ENCODE results near the gene SPON1. TPM values are rescaled to one million over a fixed set of nuclear protein-coding genes. Genes with fewer than 3 reads are reported as not detected.

The SPON1 gene
- total RNA-seq, 4 donors from 2014 or later = 58.5 to 344 (median 105) TPM

DNA sequence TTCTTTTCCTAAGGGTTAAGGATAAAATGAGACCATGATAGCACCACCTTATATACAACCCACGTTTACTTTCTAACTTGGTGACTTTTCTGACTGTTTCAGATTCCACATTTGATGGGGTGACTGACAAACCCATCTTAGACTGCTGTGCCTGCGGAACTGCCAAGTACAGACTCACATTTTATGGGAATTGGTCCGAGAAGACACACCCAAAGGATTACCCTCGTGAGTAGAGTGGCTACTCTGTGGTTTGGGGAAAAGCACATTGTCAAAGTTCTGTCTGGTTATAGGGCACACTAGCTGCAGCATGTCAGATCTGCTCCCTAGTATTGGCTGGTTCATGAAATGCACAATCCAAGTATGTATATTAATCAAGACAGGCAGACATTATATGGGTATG is 117.3 kb downstream of the SPON1 start:
- TF ChIP-seq, protein P1, sequence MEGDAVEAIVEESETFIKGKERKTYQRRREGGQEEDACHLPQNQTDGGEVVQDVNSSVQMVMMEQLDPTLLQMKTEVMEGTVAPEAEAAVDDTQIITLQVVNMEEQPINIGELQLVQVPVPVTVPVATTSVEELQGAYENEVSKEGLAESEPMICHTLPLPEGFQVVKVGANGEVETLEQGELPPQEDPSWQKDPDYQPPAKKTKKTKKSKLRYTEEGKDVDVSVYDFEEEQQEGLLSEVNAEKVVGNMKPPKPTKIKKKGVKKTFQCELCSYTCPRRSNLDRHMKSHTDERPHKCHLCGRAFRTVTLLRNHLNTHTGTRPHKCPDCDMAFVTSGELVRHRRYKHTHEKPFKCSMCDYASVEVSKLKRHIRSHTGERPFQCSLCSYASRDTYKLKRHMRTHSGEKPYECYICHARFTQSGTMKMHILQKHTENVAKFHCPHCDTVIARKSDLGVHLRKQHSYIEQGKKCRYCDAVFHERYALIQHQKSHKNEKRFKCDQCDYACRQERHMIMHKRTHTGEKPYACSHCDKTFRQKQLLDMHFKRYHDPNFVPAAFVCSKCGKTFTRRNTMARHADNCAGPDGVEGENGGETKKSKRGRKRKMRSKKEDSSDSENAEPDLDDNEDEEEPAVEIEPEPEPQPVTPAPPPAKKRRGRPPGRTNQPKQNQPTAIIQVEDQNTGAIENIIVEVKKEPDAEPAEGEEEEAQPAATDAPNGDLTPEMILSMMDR (IDR thresholded peaks at IDR 0.05; ENCODE audit: low read depth) = no peak

DNA sequence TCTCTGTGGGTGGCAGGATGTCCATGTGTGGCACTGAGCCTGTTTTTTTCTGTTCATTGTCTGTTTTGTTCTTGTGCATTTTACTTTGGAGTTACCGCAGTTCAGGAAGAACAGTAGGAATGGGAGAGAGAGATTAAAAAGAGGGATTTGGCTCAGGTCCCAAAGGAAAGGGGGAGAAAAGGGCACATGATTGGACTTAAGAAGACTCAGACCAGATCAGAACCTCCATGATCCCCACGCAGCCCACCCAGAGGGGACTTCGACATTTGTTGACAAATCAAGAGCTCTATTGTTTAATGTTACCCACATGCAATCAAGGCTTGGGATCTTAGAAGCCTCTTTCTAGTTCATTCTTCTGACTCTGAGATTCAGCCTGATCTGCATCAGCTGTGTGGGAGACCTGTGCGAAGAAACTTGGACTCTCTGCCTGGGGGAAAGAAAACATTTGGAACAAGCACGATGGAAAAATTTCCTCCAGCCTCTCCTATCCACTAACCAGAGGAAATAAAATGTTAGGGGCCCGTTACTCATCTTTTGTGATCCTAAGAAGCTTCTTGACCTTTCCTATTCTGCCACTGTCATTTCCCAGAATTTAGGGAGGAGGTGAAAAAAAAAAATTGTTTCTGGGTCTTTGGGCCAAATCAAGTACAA is 119.2 kb downstream of the SPON1 start:
- TF ChIP-seq, protein P1 (IDR thresholded peaks at IDR 0.05; ENCODE audit: low read depth) = no peak

DNA sequence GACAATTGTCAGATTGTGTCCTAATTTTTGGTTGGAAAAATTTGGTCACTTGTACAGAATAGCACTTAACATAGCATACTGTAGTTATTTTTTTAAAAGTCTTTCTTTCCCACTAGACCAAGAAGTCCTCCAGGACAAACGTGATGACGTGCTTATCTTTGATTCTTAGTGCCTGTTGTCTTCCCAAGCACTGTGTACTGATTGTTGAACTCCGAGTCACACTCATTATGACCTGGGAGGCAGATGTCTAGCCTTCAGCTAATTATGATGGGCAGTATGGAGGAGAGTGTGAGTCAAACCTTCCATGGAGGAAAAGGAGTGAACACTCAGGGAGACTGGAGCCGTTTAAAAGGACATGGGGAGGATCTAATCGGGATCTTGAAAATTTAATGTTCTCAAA is 119.8 kb downstream of the SPON1 start:
- TF ChIP-seq, protein P1 (IDR thresholded peaks at IDR 0.05; ENCODE audit: low read depth) = no peak

- TF ChIP-seq, protein P1 (IDR thresholded peaks at IDR 0.05; ENCODE audit: low read depth) = no peak
These were observed 127.4 kb downstream of the SPON1 start for GRCh38 chr11:14089690-14090462.

DNA sequence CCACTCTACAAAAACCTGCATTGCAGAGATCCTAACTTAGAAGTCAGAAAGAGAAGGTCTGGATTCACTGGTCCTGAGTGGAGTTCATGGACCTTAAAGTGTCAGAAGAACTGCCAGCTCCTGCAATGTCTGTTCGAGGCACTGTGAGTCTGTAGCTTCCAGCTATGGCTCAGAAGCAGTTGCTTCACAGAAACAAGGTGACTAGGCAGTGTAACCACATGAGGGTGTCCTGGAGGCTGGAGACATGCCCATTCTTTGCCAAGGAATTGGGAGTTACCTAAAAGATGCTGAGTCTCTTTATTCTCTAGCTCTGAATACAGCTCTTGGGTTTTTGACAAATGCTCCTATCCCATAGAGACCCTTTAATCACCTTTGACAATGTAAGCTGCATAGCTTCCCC is 130.5 kb downstream of the SPON1 start:
- TF ChIP-seq, protein P1 (IDR thresholded peaks at IDR 0.05; ENCODE audit: low read depth) = no peak

GRCh38 chr11:14094481-14095037 is 132.0 kb downstream of the SPON1 start:
- TF ChIP-seq, protein P1 (IDR thresholded peaks at IDR 0.05; ENCODE audit: low read depth) = no peak

GRCh38 chr11:14095882-14096281 is 133.4 kb downstream of the SPON1 start:
- TF ChIP-seq, protein P1 (IDR thresholded peaks at IDR 0.05; ENCODE audit: low read depth) = no peak

Data from subcutaneous adipose tissue (tissue), 4 donors.